Gastroesophageal sphincter (tissue), 3 donors: ENCODE measurements around the gene SLC38A11.

Experiments used
- POLR2A ChIP-seq, 2 donors: fragments of 450-650 bp; IDR thresholded peaks; one replicate each; pipeline ENCODE4 v1.6.1; 2017; ENCODE audit warnings: antibody characterized with exemption in 2 of 2, mild to moderate bottlenecking in 2 of 2, moderate library complexity in 1 of 2
- TF ChIP-seq, protein P1 (sequence below), 4 experiments: fragments of 200-600 bp in 2 of 4; fragments of 450-650 bp in 2 of 4; sonication (generic) in 1 of 4; IDR thresholded peaks; one replicate each; pipeline ENCODE4 v1.5.1; 2017 to 2019; ENCODE audit warnings: antibody characterized with exemption in 4 of 4, mild to moderate bottlenecking in 2 of 4, moderate library complexity in 2 of 4

DNA sequence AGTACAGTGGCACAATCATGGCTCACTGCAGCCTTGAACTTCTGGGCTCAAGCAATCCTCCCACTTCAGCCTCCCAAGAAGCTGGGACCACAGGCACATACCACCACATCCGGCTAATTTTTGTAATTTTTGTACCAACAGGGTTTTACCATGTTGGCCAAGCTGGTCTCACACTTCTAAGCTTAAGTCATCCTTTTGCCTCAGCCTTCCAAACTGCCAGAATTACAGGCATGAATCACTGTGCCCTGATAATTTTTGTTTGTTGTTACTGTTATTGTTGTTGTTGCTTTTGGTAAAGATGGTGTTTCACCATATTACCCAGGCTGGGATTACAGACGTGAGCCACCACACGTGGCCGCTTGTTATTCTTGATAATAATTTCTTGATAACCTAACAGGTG lies 103.2 kb downstream of the SLC38A11 start:
- TF ChIP-seq POLR2A (IDR thresholded peaks at IDR 0.05): no peak
- TF ChIP-seq, protein P1, sequence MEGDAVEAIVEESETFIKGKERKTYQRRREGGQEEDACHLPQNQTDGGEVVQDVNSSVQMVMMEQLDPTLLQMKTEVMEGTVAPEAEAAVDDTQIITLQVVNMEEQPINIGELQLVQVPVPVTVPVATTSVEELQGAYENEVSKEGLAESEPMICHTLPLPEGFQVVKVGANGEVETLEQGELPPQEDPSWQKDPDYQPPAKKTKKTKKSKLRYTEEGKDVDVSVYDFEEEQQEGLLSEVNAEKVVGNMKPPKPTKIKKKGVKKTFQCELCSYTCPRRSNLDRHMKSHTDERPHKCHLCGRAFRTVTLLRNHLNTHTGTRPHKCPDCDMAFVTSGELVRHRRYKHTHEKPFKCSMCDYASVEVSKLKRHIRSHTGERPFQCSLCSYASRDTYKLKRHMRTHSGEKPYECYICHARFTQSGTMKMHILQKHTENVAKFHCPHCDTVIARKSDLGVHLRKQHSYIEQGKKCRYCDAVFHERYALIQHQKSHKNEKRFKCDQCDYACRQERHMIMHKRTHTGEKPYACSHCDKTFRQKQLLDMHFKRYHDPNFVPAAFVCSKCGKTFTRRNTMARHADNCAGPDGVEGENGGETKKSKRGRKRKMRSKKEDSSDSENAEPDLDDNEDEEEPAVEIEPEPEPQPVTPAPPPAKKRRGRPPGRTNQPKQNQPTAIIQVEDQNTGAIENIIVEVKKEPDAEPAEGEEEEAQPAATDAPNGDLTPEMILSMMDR (IDR thresholded peaks at IDR 0.05): no peak
